Activated CD4-positive, alpha-beta T cell treated with anti-CD3 and anti-CD28 coated beads for 1 hour (primary cell): ENCODE data around the gene FOXK2.

ENCODE experiments used
- DNase-seq: peaks from one replicate; pipeline ENCODE4 v3.0.0-alpha.2; 2020

Gene FOXK2

GRCh38 chr17:82613283-82614094, 94.0 kb downstream of the FOXK2 start:
- DNase-seq: no peak

- DNase-seq: no peak
These were observed 94.6 kb downstream of the FOXK2 start for GRCh38 chr17:82614095-82614631.

DNA sequence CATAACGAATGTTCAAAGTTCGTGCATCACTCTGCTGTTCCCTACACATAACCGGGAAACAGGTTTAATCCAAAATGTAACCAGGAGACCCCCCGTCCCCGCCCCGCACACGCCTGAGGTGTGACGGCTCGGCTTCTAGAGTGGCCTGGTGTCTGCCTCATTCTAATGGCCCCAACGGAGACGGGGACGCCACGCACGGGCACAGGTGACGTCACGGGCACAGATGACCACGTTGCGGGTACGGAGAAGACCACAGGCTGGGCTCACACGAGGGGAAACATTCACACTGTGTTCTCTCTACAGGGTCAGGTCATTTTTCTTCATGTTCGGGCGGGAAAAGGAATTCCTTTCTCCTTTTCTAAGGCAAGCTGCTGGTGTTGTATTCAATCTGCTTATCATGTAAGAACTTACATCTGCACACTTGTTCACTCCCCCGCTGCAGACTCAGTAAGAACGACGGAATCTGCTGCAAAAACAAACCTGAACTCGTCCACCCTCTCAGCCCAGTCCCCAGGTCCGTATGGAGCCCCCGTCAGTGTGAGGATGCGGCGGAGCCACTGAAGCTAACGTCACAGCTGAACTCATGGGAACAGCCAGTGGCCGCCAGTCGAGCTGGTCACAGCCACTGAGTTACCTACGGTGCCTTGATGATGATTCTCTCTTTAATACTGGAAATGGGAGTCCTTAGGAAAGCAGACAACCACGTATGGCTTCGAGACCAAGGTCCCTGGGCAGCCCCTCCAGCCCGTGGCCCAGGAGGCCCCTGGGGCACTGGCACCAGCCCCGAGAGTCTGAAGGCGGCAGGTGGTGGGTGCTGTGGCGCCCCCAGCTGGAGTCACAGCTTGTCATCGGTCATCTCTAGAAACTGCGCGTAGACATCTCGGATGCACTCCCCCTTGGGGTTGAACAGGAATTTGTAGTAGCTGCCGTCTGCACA, 95.8 kb downstream of the FOXK2 start:
- DNase-seq: no peak

DNA sequence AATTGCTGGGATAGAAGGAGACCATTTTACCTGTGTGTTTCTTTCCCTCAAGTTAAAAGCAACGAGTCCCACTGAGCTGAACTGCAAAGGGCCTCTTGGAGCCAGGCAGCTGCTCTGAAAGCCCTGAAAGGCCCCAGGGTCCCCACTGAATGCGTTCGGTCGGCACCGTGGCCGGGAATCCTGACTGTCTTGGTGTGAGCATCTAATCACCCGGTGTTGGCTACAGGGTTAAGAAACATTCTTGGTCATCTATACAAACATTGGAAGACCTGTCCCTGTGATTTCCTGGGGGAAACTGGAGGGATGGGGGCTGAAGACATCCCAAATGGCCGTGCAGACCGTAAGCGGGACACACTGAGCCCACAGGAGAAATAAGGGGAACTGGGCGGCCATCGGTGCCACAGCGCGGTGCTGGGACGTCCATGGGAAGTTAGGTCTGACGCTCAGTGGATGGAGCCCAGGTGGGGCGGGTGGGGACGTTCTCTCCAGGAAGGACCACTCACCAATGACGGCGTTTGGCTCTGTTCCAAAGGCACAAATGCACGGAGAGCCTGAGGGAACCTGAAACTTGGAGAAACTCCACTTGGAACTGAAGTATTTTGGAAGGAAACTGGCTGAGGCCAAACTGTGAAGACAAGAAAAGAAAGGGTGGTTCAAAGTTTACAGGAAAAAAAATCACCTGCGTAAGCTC, 96.6 kb downstream of the FOXK2 start:
- no peak for DNase-seq

- no peak for DNase-seq
These were observed 99.7 kb downstream of the FOXK2 start for GRCh38 chr17:82619211-82619610.

DNA sequence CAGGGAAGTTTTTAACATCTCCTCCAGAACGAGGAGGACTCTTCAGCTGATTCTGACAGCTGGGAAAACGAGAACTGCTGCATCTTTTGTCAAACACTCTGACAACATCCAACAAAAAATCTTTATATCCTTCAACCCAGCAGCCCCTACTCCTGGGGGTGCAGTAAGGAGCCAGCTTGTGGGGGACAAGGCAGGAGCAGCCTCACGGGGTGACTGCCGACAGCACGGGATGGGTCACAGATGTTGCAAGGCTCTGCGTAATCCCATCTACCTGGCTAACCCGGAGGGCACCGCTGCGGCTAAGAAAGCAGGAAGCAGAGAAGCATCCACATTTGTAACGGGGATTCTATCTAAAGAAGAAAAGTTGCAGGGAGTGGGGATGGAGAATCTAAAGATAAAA, 100.1 kb downstream of the FOXK2 start:
- DNase-seq: no peak

DNA sequence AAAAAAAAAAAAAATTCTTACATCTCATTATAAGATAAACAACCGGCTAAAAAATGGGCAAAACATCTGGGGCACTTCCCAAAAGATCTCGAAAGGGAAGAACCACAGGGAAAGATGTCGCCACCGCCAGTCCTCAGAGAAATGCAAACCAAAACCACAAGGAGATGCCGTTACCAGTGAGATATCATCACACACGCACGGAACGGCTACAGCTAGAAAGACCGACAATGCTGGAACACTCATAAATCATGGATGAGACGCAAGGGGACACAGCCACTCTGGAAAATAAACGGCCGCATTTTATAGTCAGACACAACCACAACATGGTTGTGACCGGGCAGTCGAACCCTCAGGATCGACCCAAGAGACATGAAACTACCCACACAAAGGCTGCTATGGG, 104.2 kb downstream of the FOXK2 start:
- no peak for DNase-seq

DNA sequence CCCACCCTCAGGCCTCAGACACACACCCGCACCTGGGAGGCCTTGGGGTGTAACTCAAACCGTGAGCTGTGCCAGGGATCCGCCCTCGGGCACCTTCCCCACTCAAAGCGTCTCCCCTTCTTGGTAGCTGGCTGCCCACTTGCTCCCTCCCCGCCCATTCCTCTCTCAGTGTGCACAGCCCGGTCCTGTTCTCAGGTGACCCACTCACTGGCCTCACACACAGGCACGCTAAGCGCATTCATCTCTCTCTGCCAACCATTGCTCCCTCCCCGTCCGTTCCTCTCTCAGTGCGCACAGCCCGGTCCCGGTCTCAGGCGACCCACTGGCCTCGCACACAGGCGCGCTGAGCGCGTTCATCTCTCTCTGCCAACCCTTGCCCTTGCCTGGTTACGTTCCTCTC, 107.9 kb downstream of the FOXK2 start:
- DNase-seq: no peak

DNA sequence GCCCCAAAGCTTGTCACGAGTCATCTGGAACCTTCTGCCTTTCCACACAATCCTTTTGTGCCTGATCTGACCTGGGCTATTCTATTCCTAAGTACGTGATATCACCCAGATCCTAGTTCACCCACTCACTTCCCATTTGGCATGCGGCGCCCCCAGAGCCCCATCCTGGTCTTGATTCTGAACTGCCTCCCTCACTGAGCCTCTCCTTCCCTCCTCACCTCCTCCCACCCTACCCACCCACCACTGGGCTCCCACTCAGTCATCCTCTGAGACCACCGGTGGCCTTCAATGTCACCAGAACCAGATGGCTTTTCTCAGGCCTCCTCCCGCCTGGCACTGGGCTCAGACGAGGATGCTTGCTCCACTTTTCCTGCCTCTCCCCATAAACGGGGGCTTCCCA, 110.2 kb downstream of the FOXK2 start:
- DNase-seq: no peak

DNA sequence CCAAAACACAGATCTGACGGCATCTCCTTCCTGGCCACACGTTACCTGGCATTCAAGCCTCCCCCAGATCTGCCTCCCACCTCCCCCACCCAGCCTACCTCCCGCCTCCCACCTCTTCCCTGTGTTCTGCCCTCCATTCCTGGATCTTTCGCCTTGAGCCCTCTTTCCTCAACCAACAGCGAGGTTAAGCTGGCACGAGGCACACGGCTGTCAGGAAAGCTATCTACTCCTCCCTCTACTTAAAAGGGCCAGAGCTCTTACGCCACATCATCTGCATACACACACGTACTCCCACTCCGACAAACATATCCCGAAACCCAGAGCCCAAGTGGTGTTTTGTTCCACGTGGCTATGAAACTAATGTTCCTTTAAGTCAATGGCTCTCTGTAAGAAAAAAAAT, 110.7 kb downstream of the FOXK2 start:
- DNase-seq: no peak

DNA sequence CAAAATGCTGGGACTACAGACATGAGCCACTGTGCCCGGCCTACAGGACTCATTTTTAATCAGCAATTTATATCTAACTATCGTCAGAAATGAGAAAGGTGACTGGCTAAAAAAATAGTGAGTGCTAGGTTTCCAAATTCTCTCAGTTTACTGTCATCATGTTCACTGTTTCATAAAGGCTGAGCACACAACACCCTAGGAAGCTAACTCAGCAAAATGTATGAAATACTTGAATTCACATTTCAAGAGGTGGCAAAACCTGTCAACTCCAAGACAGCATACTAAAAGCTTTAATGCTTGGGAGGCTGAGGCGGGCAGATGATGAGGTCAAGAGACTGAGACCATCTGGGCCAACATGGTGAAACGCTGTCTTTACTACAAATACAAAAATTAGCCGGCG, 112.0 kb downstream of the FOXK2 start:
- DNase-seq: no peak

DNA sequence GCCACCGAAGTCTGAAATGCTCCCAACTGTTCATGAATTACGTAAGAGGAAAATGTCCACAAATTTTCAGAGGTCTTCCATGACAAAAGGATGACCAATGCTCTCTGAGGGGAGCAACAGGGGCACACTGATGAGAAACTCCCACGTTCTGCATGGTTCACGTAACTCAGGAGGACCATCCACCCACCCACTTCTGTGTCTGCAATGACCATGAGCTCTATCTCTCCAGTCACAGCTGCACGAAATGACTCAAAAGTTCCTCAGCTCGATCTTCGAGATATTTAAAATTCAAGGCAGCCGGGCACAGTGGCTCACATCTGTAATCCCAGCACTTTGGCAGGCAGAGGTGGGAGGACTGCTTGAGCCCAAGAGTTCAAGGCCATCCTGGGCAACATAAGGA, 112.9 kb downstream of the FOXK2 start:
- no peak for DNase-seq

DNA sequence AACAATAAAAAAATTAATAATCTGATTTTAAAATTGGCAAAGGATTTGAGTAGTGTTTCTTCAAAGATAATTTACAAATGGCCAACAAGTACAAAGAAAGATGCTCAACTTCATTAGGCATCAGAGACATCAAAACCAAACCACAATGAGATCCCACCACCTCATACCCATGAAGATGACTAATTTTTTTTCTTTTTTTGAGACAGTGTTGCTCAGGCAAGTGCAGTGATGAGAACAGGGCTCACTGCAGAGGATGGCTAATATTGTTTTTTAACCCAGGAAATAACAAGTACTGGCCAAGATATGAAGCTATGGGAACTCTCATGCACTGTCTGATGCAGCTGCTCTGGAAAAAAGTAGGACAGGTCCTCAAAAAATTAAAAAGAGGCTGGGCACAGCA, 113.8 kb downstream of the FOXK2 start:
- no peak for DNase-seq

DNA sequence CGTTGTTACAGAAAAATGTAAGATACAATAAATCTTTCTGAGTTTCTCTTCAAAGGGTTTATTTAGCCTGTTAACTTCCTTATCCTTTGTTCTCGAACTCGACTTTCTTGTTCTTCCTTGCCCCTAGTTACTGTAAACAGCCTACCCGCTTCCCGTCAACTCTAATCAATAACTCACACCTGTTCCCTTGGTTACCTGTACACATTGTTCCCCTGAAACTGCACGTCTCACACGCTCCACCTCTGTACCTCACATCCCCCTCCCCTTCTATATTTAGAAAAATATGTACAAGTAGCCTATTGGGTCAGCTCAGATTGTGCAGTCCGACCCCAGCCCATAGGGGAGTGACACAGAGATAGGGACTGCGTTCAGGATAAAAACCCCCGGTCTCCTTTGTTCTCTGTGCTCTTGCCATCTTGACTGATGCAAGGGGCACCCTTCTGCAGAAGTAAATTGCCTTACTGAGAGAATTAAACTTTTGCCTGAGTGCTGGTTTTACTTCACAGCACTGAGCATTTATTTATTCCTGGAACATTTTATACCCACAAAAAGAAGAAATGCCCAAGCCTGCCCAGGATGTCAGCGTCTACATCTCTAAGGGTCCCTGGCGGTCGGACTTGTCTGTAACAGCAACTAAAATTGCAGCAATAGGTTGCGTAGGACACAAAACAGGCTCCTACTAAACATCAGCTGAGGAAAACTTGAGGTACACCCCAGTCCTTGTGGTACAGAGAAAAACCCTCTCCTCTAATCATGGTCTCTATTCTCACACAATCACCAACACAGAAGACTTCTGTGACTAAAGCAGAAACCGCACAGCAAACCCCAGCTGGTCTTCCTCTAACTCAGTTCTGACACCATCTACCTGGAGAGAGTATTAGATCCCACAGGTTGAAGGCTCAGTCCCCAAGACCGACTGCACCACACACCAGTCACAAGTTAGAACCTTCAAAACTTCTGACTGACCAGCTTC, 117.4 kb downstream of the FOXK2 start:
- no peak for DNase-seq

GRCh38 chr17:82638183-82638773, 118.7 kb downstream of the FOXK2 start:
- no peak for DNase-seq

- no peak for DNase-seq
These were observed 120.1 kb downstream of the FOXK2 start for GRCh38 chr17:82639628-82640027.

DNA sequence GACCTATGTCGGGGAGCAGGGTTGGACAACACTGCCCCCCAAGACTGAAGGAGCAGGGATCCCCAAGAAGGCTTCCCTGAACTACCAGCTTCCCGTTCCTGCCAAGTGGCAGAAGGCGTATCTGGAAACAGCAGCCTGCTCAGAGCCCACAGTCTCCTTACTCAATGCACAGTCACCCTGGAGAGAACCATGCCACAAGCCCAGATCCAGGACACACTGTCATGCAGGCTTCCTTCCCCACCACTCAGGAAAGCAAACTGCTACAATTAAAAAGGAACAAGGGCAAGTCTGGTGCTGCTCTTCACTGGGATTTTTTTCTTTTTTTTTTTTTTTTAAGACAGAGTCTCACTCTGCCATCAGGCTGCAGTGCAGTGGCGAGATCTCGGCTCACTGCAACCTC, 120.5 kb downstream of the FOXK2 start:
- DNase-seq: no peak

GRCh38 chr17:82642022-82642421, 122.5 kb downstream of the FOXK2 start:
- DNase-seq: no peak

DNA sequence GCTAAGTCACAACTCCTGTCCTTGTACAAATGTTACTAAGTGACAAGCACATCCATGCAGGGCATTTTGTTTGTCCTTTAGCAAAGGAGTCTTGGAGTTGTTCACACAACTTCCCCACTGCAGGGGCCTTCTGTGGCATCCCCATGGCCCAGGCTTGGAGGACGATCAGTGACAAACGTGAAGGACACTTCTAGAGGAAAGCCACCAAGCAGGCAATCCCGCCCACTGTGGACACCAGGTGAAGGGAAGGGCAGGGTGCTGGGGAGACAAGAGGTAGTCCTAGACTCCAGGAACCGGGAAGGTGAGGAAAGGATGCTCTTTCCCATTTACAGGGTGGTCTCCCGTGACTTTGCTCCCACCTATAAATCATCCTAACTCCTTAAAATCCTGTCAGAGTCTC, 124.6 kb downstream of the FOXK2 start:
- no peak for DNase-seq

- no peak for DNase-seq
These were observed 126.0 kb downstream of the FOXK2 start for GRCh38 chr17:82645516-82645915.

DNA sequence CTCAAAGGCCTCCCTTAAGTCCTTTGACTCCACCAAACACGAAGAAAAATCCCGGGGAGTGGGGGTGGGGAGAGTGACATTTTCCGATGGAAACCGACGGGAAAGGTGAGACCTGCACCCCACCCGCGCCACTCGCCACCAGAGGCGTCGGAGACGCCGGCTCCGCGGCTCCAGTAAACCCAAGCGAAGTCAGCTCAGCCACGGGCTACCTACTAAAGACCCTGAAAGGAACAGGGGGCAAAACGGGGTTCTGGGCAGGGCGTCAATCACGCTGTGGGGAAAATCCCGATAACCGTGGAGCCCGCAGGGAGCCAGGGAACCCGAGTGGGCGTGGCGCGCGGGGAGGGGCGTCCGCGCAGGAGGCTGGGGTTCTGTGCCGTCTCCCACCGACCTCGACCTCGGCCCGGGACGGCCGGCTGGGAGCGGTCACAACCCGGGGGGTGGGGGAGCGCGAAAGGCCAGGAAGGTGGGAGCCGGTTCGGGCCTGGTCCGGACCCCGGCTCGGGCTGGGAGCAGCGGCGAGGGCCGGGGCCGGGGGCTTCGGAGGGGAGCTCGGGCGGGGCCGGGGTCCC, 128.1 kb downstream of the FOXK2 start:
- DNase-seq: peak; percentile 26
